ENCODE data around the gene PRLR.

Gene PRLR

DNA sequence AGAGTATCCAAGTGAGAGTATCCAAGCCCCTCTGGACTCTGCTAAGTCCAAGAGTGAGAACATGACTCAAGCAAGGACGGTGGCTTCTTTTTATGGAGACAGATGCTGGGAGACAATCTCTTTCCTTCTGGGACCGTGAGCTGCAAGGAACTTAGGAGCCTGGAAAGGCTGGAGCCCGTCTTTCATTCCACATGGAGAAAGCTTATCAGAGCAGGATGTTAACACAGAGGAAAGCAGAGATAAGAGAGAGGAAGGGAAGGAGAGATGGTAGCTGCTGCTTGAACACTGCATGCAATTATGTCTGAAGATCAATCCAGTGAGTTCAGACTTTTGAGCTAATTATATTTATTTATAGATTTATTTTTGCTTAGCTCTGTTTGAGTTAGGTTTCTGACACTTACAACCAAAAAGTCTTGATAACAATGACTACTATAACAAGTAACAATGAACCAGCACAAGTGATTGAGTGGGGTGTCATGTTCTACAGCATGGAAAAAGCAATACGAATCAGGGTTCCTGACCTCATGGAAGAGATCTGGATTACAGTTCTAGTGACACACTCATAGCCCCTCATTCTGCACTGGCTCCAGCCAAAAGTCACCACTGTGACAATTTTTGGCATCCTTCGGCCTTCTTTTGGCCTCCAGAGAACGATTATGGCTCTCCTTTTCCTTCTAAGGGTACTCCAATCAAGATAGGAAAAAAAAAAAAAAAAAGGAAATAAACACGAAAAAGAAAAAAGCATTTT is 71.5 kb downstream of the PRLR start:
- no peak for DNase-seq

GRCh38 chr5:35158204-35158603 is 72.1 kb downstream of the PRLR start:
- DNase-seq: no peak

DNA sequence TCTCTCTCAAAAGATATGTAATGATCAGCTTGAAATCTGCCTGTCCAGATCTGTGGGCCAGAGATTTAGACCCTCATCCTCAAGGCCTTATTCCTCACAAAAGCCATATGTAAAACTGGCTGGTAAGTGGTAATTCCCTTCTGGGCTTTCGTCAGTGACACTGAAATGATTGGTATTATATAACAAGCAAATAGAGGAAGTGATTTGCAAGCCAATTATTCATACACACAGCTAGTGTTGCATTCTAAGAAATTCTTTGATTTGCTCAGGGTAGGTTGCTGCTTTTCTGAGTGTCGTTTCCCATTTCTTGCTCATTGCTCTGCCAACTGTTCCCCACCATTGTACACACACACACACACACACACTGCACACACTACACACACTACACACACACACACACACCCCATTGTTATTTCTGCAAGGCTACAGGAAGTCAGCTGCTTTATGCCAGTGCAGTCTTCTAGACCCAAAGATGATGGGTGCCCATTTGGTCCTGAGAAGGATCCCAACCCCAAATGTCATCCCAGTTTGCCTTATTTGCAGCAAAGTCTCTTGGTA is 76.8 kb downstream of the PRLR start:
- DNase-seq: no peak

GRCh38 chr5:35152733-35153132 is 77.6 kb downstream of the PRLR start:
- DNase-seq: no peak

DNA sequence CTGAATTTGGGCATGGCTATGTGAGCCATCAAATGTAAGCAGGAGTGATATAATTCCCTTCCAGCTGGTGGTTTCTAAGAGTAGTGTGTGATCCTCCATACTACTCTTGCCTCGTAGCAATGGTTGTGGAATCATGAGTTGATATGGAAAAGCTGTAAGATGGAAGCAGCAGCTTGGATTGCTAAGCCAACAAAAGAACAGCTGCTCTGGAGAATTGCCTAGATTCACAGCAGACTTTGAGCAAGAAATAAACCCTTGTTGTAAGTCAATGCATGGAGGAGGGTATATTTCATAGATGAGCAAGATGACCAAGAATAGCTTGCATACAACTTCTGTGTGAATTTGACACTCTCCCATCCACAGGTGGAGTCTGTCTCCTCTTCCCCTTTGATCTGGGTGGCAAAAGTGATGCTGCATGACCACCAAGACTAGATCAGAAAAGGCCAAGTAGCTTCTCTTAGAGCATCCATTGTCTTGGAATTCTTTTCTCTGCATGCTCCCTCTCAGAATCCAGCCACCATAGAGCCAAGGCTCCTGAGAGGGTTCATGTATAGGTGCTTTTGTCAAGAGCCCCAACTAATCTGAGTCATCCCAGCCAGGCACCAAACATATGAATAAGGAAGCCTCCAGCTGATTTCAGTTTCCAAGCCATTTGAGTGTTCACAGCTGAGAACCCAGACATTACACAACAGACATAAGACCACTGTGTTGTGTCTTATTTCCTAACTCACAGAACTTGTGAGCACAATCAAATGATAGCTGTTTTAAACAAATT is 79.0 kb downstream of the PRLR start:
- DNase-seq: no peak

- no peak for DNase-seq
These were observed 81.2 kb downstream of the PRLR start for GRCh38 chr5:35149041-35149440.

DNA sequence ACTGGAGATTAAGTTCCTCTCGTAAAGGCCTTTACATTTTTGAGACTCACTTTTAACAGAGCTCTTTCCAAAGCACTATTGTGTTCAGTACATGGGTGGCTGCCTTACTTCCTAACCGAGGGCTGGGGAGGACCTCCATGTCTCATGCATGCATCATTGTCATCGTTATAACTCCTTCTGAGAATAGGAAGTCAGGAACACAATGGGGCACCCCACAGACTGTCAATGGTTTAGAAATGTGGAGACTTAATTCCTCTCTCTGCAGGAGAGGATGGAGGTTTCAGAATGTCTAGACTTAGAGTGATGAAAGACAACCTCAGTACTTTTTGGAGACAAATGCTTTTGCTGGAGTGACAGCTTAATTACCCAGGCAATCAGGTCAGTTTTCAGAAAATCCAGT is 83.9 kb downstream of the PRLR start:
- DNase-seq: no peak

GRCh38 chr5:35145691-35146317 is 84.5 kb downstream of the PRLR start:
- no peak for DNase-seq

DNA sequence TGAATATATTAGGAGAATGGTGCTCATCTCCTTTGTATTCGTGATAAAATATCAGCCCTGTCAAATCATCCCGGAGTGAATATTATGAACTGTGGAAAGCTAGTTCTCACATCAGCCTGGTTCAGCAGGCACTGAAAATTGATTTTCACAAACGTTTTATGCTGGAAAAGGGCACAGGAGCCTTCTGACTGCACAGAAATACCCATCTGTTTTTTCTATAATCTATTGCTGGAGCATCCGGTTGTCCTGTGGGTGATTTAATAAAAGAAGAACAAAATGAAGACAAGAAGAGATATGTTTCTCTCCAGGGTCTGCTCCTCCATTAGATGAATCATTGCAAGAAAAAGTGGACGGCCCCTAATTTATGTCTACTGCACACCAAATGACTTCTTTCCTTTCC is 85.3 kb downstream of the PRLR start:
- no peak for DNase-seq

GRCh38 chr5:35143841-35144240 is 86.4 kb downstream of the PRLR start:
- no peak for DNase-seq

DNA sequence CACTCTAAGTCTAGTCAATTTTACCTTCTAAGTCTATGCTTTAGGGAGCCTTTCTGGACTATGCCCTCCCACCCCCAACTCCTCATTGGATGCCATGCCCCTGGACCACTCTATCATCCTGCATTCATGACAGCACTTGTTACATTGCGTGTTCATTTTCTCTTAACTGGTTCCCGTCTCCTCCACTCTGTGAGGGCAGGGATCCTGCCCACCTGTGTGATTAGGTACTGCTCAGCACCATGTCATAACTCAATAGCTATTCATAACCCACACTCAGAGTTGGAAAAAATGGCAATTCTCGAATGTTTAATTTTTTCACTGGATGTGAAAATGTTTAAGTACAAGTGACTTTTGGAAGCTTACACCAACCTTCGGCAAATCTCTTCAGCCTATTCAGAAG is 88.5 kb downstream of the PRLR start:
- DNase-seq: no peak

GRCh38 chr5:35138232-35138631 is 92.1 kb downstream of the PRLR start:
- DNase-seq: no peak

DNA sequence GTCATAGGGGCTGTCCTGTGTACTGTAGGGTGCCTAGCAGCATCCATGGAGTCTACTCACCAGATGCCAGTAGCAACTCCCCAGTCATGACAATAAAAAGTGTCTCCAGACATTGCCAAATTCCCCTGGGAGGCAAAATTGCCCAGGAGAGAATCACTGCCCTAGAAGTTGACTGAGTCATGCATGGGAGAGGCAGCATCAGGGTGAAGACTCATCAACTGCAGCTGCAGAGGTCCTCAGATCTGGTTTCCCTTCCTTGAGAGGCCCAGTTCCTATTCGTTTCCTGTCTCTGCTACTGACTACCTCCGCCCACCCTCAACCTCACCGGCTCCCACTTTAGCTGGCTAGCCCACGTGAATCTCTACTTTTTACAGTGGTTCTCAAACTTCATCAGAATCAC is 93.9 kb downstream of the PRLR start:
- no peak for DNase-seq

DNA sequence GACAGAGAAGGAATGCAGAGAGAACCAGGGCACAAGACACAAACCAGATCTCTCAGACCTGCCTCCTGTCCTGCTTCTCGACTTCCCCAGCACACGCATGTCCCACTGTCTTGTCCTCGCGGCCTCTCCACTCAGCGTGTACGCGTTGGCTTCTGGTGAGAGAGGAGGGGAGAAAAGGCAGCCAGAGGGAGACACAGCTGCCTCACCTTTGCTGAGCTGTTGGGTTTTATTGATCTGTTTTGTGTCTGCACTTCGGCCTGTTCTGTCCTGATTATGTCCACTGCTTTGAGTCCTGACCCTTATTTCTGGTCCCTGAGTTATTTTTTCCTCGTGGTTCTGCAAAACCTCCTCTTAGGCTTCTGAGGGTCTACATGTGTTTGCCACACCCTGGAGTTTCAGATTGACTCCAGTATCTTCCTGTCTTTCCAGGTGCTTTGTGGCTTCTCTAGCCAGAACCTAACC is 95.0 kb downstream of the PRLR start:
- DNase-seq: no peak

DNA sequence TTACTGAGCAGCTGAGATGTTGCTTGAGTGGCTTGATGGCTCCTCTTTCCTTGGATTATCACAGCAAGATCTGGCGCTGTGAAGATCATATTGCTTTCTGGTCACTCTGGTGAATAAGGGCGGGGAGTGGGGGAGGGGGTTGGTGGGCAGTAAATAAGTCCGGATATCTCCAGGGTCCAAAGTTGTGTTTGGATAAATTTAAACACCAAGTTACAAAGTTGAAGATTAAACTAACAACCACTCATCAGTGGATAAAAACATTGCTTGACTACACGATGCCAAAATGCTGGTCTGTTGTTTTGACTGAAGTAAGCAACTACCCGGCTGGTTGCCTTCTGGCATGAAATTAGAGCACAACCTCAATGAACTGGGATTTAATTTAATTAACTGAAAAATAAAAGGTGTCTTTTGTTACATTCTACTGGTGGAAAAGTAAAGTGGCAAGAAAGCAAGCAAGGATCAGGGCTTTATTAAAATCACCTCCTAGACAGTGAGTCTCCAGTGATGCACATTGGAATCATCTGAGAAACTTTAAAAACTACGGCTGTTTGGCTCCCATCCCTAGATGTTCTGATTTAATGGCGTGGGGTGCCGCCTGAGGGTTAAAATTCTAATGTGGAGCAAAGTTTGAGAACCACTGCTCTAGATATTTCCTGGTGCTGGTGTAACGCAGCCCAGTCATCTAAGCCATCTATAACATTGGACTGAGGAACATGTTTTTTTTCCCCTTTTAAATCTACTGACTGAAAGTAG is 95.8 kb downstream of the PRLR start:
- no peak for DNase-seq

- no peak for DNase-seq
These were observed 97.1 kb downstream of the PRLR start for GRCh38 chr5:35133186-35133585.

- DNase-seq: no peak
These were observed 98.6 kb downstream of the PRLR start for GRCh38 chr5:35131723-35132122.

DNA sequence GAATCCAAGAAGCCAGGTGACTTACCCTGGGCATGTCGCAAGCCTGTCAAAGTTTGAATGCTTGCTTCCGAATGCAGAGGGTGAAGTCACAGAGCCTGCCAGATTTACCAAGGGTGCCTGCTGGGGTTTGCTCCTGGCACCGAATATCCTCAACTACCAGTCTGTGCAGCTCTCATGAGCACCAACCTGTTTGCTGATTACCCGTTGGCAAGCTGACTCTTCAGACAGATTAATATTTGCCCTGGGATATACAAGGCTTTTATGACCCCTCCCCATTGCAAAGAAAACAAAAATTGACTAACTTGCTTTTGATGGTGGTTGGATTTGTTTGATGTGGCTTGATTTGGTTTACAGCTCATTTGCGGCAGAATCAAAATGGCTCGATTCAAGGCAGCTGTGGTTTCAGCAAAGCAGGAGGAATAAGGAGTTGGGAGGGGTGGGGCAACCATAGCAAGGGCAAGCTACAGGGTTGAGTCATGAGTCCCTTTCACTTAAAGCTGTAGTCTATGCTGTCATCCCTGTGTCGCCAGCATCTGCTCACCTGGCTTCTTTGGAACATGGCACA is 100.3 kb downstream of the PRLR start:
- DNase-seq: no peak

- no peak for DNase-seq
These were observed 101.0 kb downstream of the PRLR start for GRCh38 chr5:35129276-35129675.

DNA sequence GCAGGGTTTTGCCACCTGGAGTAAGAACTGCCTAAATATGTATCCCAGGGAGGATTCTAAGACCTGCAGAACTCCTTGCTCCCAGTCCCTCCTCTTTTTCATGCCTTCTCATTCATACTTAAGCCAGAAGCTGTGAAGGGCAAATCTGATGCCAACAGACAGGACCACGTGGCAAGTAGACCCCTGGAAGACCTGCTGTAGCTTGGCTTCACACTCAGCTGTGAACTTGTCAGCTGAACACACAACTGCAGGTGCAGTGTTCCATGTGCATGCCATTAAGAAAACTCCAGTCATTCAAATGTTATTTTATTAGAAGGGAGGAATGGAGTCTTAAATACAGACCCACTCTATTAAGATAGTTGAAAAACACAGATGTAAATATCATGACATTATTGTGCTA is 103.3 kb downstream of the PRLR start:
- DNase-seq: no peak

GRCh38 chr5:35125746-35126145 is 104.5 kb downstream of the PRLR start:
- DNase-seq: no peak

- DNase-seq: no peak
These were observed 105.4 kb downstream of the PRLR start for GRCh38 chr5:35124932-35125331.

- no peak for DNase-seq
These were observed 107.5 kb downstream of the PRLR start for GRCh38 chr5:35122819-35123218.

Measured in NCI-H1694 treated with DMSO at 0.1 percent for 48 hours (cell line).